Measurements from ENCODE around the gene LHX3. TPM values are rescaled to one million over a fixed set of nuclear protein-coding genes. Genes with fewer than 3 reads are reported as not detected.

LHX3 gene
- total RNA-seq, 1 experiment from 2014 or later, result not detected

GRCh38 chr9:136181784-136182419 lies 23.0 kb downstream of the LHX3 start:
- DNase-seq, result no peak
- Histone ChIP-seq H2BK20ac (ENCODE audit: low read depth, low read length, poor library complexity, severe bottlenecking) (no peak overlapping the region), H4K8ac (replicated peaks; ENCODE audit: insufficient read length, low read depth, low read length) (no peak overlapping the region), H3K18ac (ENCODE audit: insufficient read length, low read depth, low read length) (no peak overlapping the region), H3K27ac (ENCODE audit: insufficient read length, low read depth, low read length) (no peak overlapping the region), H3K4me1 (ENCODE audit: insufficient read depth, low read length) (no peaks in the 10 kb centered on the region), H2BK120ac (ENCODE audit: low read depth, low read length, poor library complexity, severe bottlenecking) (no peak overlapping the region), H3K23me2 (ENCODE audit: insufficient read length, low read depth, low read length, poor library complexity, severe bottlenecking) (no peaks in the 10 kb centered on the region), H3K9me3 (ENCODE audit: control insufficient read depth, low read depth, low read length) (no peaks in the 10 kb centered on the region), H2AFZ (ENCODE audit: low read length) (no peak overlapping the region), H3K27me3 (ENCODE audit: insufficient read depth, low read length) (no peaks in the 10 kb centered on the region), H2BK5ac (ENCODE audit: insufficient read length, low read length) (no peak overlapping the region), H3K4ac (ENCODE audit: low read depth, low read length) (no peak overlapping the region), H3K79me1 (ENCODE audit: insufficient read depth, low read depth, low read length, poor library complexity, severe bottlenecking) (no peaks in the 10 kb centered on the region), H3K56ac (ENCODE audit: insufficient read length, low read depth, low read length) (no peak overlapping the region), H3T11ph (ENCODE audit: low read length) (no peak overlapping the region), H2AK5ac (ENCODE audit: insufficient read length, low read length) (no peak overlapping the region), H3K4me2 (ENCODE audit: insufficient read depth, insufficient read length, low read length) (no peak overlapping the region), H3K14ac (ENCODE audit: insufficient read depth, low read length) (no peak overlapping the region), H3K9ac (ENCODE audit: extremely low read depth, insufficient read length, low read length) (no peak overlapping the region), H4K91ac (ENCODE audit: insufficient read length, low read depth, low read length) (no peak overlapping the region), H2BK15ac (ENCODE audit: low read depth, low read length) (no peak overlapping the region), H4K20me1 (ENCODE audit: control insufficient read depth, insufficient read depth, insufficient read length) (no peaks in the 10 kb centered on the region), H4K5ac (ENCODE audit: insufficient read length, low read depth, low read length) (no peak overlapping the region), H2BK12ac (ENCODE audit: insufficient read length, low read depth, low read length) (no peak overlapping the region), H3K23ac (ENCODE audit: insufficient read length, low read depth, low read length) (no peak overlapping the region), H3K79me2 (ENCODE audit: insufficient read depth, low read length) (no peaks in the 10 kb centered on the region)
- no peaks in the 10 kb centered on the region for H3K9me3 Mint-ChIP-seq
- peaks cover 7 to 37% of the 10 kb centered on the region in 2 experiments for H3K4me1 Mint-ChIP-seq
- TF ChIP-seq, protein P1, sequence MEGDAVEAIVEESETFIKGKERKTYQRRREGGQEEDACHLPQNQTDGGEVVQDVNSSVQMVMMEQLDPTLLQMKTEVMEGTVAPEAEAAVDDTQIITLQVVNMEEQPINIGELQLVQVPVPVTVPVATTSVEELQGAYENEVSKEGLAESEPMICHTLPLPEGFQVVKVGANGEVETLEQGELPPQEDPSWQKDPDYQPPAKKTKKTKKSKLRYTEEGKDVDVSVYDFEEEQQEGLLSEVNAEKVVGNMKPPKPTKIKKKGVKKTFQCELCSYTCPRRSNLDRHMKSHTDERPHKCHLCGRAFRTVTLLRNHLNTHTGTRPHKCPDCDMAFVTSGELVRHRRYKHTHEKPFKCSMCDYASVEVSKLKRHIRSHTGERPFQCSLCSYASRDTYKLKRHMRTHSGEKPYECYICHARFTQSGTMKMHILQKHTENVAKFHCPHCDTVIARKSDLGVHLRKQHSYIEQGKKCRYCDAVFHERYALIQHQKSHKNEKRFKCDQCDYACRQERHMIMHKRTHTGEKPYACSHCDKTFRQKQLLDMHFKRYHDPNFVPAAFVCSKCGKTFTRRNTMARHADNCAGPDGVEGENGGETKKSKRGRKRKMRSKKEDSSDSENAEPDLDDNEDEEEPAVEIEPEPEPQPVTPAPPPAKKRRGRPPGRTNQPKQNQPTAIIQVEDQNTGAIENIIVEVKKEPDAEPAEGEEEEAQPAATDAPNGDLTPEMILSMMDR (conservative IDR thresholded peaks at IDR 0.05), result no peak
- H3K27me3 Mint-ChIP-seq (ENCODE audit: low read depth), result peaks cover 2% of the 10 kb centered on the region; the same call in 1 of the 2 replicates
- no peak overlapping the region for H3K27ac Mint-ChIP-seq
- no peaks in the 10 kb centered on the region for H3K36me3 Mint-ChIP-seq (ENCODE audit: insufficient read depth in 1 of 3, low read depth in 3 of 3)
- H3K4me3 Mint-ChIP-seq, result no peak overlapping the region; a peak in 1 of 5 replicates
- no CpG with 5 or more reads among the region's 8 CpGs for WGBS (ENCODE audit: extremely low coverage, insufficient read length, low lambda C conversion rate)

Measured in H9 (cell line).